Midbrain (tissue), 1 donor: Measurements from ENCODE around the gene NOS1AP.
"Not testable (repeated sequence)": the region's sequence is repeated elsewhere in the genome, so short reads cannot be mapped to it uniquely, and the experiment has no call there.

Experiments used
- DNase-seq: peaks from one replicate; lab custom pipeline; 2025; lab: John Stamatoyannopoulos, UW

Gene NOS1AP

DNA sequence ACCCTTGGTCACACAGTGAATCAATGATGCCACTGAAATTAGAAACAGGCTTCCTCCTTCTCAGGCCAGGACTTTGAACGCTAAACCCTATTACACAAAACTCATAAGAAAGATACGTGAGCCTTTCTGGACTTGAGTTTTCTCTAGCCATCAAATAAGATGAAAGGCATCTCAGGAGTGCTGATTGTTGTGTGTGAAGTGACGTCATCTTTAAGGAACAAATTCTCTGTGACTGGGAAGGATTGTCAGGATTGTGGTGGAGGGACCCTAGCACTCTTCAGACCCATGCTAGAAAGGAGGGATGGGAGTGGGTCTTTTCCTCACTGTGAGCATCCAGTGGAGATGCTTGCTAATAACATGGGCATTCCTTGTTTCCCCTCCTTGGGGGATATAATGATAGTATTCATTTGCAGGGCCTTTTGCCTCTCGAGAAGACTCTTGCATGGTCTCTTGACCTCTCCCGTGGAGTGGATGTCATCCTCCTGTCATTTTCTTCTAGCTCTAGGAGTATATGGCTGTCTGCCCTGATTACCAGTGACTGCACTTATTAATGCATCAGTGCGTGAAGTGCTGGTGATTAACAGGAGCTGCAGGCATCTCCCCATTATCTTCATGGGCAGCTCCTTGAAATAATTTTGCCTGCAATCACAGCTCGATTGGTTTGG is 267.3 kb downstream of the NOS1AP start:
- DNase-seq = no peak

DNA sequence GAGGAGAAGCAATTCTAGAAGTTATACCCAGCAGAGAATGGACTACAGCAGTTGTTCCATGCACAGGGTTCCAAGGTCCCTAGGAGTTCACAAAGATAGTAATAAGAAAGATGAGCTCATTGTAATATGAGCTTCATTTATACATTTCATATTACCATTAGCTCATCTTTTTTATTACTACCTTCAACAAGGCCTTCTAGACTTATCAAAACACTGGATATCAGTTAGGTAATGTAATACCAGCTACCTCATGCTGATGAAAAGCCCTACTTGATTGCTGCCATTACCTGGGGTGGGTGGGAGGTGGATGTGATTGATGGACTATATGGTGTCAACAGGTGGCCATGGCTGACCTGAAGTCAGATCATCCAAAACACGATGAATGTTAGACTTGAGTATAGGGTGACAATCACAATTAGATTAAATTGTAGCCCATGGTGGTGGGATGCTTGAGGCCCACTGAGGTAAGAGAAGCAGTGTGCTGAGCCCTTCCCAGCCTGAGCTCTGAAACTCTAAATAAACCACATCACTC is 273.0 kb downstream of the NOS1AP start:
- DNase-seq = no peak

GRCh38 chr1:162343470-162343869 is 274.0 kb downstream of the NOS1AP start:
- DNase-seq = no peak

- DNase-seq = no peak
Measured at GRCh38 chr1:162347281-162347680, 277.8 kb downstream of the NOS1AP start.

- DNase-seq = no peak
Measured at GRCh38 chr1:162349635-162350330, 280.3 kb downstream of the NOS1AP start.

DNA sequence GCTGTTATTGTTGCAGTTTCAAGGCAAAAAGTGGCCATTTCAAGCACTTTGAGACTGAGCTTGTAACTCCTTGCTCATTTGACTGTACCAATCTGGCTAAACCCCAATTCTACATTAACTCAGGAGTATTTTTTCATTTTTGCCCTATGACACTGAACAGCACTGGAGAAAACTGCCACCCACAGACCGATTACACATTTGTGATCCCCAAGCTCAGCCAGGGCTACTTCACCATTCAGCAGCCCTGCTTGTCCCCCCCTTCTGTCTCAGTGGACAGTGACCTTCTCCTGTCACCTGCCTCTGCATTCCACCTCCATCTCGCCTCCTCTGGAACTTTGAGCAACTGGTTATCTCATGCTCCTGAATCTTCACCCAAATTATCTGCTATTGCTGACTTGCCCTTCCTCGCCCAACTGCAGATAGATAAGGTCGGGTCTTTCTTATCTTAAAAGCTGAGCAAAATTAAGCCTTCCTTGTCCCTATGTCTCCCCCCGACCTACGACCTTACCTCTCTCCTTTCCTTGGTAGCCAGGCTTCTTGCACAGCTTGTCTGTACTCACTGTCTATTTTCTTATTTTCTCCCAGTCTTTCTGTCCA is 281.9 kb downstream of the NOS1AP start:
- DNase-seq = no peak

DNA sequence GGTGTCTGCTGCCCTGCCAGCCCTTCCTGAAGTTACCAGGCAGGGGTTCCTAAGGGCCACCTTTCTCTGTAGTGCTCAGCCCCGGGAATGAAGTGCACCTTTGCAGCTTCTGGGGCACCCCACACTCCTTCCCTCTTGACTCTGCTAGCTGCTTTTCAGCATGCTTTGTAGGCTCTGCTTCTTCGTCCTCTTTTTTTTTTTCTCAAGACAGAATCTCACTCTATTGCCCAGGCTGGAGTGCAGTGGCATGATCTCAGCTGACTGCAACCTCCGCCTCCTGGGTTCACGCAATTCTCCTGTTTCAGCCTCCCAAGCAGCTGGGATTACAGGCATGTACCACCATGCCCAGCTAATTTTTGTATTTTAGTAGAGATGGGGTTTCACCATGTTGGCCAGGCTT is 282.4 kb downstream of the NOS1AP start:
- DNase-seq = not testable (repeated sequence)

- DNase-seq = no peak
Measured at GRCh38 chr1:162353078-162353477, 283.6 kb downstream of the NOS1AP start.

- DNase-seq = no peak
Measured at GRCh38 chr1:162353702-162354101, 284.2 kb downstream of the NOS1AP start.

DNA sequence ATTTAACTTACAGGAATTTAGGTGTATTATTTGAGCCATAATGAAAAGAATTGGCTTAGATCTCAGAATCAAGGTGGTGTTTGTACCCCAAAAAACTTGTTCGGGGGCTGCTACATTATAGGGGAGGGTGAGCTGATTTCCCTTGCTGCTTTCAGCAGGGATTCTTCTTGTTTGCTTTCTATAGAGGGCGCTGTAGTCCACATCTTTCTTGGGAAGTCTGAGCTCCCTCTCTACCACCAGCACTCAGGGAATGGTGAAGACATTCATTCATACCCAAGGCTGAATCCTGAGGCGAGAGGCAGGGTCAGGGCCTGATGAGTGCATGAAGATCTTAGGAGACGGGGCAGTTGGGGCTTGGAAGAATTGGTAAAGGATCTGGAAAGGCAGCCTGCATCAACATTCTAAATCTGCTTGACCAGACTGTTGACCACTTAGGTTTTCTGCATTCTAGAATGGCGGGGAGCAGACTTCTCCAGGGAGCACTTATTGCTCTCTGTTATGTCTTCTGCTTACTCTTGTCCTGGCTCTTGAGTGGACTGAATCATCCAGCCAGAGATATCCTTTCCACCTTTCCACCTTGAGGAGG is 288.3 kb downstream of the NOS1AP start:
- DNase-seq = peak; percentile 6

GRCh38 chr1:162358928-162359327 is 289.4 kb downstream of the NOS1AP start:
- DNase-seq = no peak

- DNase-seq = no peak
Measured at GRCh38 chr1:162359523-162360236, 290.2 kb downstream of the NOS1AP start.

DNA sequence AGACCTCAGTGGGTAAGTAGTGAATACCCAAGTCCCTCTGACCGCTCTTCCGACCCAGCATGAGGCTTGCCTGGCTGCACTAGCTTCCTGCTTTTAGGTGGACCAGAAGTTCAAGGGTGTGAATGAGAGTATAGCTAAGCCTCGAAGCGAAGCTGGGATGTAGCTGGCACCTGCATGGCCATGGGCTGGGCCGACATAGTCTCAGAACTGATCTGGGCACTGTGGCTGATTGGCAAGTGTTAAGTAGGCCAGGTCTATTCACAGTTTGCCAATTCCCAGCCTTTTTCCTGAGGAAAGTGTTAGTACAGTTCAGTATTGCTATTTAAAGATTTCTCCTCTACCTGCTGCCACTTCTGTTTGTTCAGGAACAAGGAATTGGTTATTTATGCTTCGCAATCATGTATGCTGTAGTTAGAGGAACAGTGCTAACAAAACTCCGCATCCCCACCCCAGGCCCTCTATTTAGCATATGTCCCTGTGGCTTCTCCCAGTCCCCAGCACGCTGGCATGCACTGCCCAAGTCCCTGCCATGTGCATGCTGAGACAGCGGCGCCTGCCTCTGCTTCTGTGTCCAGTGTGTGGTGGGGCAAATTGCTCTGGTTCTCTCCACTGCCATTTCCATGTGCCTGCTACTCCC is 290.9 kb downstream of the NOS1AP start:
- no peak for DNase-seq

DNA sequence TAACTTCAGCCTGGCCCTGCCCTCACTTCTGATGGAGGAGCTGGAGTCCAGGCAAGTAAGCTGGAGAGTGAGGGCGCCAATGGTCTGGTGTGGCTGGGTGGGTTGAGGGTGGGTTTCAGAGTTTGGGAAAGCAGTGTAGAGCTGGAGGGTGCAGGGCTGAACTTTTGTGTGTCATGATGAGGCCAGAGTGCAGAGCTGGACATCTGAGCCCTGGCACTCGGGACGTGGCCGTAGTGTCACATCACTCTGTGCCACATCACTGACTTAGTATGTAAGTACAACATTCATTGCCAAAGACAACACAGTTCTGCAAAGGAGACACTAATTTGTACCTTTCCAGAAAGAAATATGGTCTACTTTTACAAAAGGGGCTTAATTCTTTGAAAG is 291.4 kb downstream of the NOS1AP start:
- DNase-seq = no peak

GRCh38 chr1:162361349-162361748 is 291.9 kb downstream of the NOS1AP start:
- no peak for DNase-seq

GRCh38 chr1:162363823-162364222 is 294.3 kb downstream of the NOS1AP start:
- DNase-seq = no peak

GRCh38 chr1:162364498-162364897 is 295.0 kb downstream of the NOS1AP start:
- no peak for DNase-seq

DNA sequence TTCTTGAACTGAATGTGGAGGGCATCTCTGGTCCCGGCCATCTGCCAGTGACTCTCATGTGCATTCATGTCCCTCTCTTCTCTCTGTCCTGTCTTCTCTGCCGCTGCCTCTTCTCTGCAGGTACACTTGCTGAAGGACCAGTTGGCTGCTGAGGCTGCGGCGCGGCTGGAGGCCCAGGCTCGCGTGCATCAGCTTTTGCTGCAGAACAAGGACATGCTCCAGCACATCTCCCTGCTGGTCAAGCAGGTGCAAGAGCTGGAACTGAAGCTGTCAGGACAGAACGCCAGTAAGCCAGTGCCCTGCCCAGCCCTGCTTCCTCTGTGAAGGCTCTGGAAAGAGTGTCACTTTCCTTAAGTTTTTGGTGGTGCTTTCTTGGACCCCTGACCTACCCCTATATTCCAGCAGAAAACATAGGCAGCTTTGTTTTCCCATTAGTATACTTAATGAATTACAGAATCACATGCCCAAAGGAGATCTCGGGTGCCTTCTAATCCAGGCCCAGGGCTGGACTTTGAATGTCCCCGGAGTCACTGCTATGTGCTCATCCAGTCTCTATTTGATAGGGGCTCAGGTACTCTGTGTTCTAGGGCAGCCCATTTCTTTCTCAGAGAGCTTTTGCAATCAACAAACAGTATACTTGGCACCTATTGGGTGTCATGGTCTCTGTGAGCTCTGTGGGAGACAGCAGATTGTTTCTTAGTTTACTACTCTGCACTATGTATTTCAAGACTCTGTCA is 296.0 kb downstream of the NOS1AP start:
- DNase-seq = no peak

GRCh38 chr1:162366149-162366548 is 296.7 kb downstream of the NOS1AP start:
- no peak for DNase-seq

GRCh38 chr1:162366671-162367070 is 297.2 kb downstream of the NOS1AP start:
- no peak for DNase-seq

DNA sequence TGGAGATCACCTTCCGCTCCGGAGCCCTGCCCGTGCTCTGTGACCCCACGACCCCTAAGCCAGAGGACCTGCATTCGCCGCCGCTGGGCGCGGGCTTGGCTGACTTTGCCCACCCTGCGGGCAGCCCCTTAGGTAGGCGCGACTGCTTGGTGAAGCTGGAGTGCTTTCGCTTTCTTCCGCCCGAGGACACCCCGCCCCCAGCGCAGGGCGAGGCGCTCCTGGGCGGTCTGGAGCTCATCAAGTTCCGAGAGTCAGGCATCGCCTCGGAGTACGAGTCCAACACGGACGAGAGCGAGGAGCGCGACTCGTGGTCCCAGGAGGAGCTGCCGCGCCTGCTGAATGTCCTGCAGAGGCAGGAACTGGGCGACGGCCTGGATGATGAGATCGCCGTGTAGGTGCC is 297.6 kb downstream of the NOS1AP start:
- DNase-seq = no peak
